NOMO-1 (cell line): ENCODE measurements around the gene CDC42BPB.
A peak's percentile ranks its signal among the peaks of the same experiment; 100 is the strongest.
"Not testable (repeated sequence)": the region's sequence is repeated elsewhere in the genome, so short reads cannot be mapped to it uniquely, and the experiment has no call there.

ENCODE experiments used
- DNase-seq, 2 experiments: peaks; one replicate each; lab custom pipeline; 2025; ENCODE audit not compliant: unreplicated experiment in 2 of 2; lab: John Stamatoyannopoulos, UW

Gene CDC42BPB

GRCh38 chr14:103056322-103057027 lies 874 bp downstream of the CDC42BPB start:
- no peak for DNase-seq

DNA sequence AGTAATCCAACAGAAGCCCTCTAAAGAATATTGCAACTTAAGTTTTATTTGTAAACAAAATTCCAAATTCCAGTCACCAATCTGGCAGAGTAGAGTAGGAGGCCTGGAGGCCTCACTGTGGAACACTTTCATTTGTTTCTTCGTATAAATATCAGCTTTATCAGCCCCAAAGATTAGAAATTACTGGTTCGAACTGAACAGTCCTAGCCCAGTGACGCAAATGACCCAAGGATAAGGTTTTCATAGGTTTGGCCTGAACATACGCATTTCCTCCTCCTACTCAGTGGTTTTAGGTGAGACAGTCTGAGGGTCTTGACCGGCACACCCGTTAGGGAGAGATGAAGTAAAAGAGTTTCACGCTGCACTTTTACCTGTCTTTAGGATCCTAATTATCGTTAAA lies 1.7 kb downstream of the CDC42BPB start:
- DNase-seq: no peak

- DNase-seq: peak; percentile 35 to 72
Measured at GRCh38 chr14:103052407-103052806, 4.9 kb downstream of the CDC42BPB start.

- no peak for DNase-seq
Measured at GRCh38 chr14:103050935-103051334, 6.4 kb downstream of the CDC42BPB start.

DNA sequence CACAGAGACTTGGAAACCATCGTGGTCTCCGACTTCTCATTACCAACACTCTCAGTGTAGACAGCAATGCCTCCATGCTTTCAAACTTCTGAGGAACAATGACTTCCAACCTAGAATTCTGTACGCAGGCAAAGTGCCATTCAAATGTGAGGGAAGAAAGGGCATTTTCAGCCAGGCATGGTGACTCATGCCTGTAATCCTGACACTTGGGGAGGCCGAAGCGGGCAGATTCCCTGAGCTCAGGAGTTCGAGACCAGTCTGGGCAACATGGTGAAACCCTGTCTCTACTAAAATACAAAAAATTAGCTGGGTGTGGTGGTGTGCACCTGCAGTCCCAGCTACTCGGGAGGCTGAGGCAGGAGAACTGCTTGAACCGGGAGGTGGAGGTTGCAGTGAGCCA lies 9.9 kb downstream of the CDC42BPB start:
- DNase-seq: not testable (repeated sequence)

GRCh38 chr14:103045371-103045869 lies 11.9 kb downstream of the CDC42BPB start:
- peak in 1 of 2 experiments; percentile 14 for DNase-seq

DNA sequence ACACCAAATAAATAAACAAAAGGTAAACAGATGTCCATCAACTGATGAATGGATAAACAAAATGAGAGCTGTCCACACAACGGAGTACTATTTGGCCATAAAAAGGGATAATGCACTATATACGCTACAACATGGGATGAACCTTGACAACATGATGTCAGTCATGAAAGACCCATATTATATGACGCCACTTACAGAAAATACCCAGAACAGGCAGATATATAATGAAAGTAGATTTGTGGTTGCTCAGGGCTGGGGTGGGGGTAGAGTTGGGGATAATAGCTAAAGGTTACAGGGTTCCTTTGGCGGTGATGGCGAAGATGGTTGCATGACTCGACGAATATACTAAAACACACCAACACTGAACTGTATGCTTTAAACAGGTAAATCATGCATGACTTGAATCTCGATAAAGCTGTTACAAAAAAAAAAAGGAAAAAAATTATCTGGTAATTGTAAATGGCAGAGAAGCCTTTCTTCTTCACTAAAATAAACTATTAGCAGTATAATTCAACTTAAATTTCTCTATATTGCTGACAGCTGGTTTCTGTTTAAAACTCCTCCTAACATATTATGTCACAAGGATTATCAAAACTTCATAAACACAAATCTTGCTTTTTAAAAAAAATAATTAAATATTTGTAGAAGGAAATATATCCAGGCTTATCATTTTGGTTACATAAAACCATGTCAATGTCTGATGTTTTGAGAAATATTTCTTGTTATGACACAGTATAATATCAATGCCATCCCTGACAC lies 13.9 kb downstream of the CDC42BPB start:
- no peak for DNase-seq

DNA sequence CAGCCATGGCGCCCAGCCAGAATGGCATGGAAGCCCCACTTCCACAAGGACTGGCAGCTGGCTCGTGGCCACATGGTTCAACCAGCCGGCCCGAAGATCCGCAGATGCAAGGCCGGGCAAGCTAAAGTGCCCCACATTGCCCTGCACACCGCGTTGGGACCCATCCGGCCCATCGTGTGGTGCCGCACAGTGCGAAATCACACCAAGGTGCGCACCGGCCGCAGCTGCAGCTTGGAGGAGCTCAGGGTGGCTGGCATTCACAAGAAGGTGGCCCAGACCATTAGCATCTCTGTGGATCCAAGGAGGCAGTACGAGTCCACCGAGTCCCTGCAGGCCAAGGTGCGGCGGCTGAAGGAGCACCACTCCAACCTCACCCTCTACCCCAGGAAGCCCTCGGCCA lies 15.9 kb downstream of the CDC42BPB start:
- DNase-seq: no peak

GRCh38 chr14:103033681-103034096 lies 23.7 kb downstream of the CDC42BPB start:
- no peak for DNase-seq

DNA sequence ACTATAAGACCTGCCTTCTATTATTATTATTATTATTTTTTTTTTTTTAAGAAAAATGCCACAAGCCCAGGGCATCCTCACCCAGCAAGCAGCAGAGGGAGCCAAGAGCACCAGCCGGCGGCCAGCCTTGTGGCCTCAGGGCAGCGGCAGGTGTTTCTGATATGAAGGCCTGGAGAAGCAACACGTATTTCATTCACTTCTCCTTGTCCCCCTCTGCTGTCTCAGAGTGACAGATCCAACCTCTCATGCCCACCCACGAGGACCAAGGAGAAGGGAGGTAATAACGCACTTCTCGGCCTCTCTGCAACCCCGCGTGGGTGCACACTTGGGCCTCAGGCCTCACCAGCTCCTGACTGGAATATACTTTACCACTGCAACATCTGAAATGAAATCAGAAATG lies 25.4 kb downstream of the CDC42BPB start:
- DNase-seq: no peak

GRCh38 chr14:103031566-103031911 lies 25.8 kb downstream of the CDC42BPB start:
- no peak for DNase-seq

- no peak for DNase-seq
Measured at GRCh38 chr14:103030741-103031565, 26.4 kb downstream of the CDC42BPB start.

DNA sequence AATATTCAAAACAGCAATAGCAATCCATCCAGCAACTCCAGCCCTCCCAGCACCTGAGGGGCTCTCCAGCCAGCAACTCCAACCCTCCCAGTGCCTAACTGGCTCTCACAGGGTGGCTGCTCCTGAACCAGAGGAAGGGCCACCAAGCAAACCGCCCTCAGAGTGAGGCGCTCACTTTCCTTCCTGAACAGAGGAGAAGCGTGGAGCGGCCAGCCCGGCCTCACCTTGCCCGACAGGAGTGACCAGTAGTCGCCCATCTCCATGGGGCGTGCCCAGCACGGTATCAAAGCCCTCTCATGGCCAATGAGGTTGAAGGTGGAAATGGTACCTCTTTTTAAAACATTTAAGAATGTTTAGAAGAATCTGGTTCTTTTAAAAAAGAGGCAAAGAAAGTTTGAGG lies 27.4 kb downstream of the CDC42BPB start:
- no peak for DNase-seq

- no peak for DNase-seq
Measured at GRCh38 chr14:103028772-103029171, 28.6 kb downstream of the CDC42BPB start.

DNA sequence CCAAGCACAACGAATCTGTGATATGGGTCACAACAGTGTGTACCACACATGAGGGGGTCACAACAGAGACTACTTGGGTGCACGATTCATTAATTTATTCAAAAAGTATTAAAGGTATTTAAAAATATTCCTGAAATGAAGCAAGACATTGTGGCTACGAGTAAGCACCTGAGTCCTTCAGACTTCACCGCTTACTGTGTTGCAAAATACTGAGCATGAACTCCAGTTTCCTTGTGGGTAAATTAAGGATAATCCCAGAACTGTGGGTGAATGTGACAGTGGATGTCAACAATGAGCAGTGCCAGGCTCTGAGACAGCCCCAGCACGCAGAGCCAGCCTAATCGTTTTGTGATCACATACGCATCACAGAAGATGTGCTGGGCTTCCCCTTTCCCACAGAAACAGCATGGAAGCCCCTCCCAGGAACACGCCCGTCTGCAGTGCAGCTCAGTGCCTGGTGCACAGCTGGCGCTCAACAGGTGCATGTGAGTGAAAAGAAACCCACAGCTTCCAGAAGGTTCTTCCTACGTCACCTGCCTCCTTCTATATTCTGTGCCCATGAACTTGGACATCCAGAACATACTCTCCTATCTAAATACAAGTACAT lies 29.1 kb downstream of the CDC42BPB start:
- no peak for DNase-seq

- no peak for DNase-seq
Measured at GRCh38 chr14:103027451-103027850, 29.9 kb downstream of the CDC42BPB start.

- no peak for DNase-seq
Measured at GRCh38 chr14:103026988-103027387, 30.4 kb downstream of the CDC42BPB start.

GRCh38 chr14:103026196-103026595 lies 31.2 kb downstream of the CDC42BPB start:
- not testable (repeated sequence) for DNase-seq

DNA sequence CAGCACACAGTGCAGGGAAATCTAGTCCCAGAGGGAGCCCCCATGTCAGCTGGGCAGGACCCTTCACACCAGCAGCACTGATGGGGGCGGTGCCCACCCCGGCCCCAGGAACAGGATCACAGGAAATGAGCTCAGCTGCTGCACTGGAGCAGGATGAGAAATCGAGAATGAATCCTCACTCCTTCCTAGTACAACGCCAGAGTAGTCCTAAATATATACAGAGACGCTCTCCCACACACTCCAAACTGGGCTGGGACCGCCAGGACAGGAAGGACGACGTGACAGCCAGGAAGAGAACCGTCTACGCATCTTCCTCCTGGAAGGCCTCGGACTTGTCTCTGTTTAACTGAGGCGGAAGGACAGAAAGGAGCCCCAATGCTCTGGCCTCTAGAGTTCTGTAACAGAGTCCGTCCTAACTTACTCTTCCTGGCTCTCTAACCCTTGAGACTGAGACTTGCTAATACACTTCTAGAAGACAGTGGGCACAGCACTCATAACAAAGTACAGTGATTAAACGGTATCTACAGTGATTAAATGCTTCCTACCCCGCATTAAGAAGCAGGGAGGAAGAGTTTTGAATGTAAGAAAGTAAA lies 33.4 kb downstream of the CDC42BPB start:
- no peak for DNase-seq

DNA sequence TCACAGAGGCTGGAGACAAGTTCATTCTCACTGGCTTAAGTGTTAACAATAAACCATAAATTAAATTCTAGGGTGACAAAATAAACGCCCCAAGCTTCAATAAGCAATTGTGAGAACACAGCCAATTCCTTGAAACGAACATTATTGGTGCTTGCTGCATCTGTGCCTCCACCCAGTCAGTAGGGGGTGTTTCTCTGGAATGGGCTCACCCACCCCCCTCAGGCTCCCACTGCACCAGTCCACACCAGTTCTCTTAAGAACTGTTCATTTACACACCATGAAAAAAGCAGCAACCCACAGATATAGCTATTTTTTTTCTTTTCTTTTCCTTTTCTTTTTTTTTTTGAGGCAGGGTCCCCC lies 34.7 kb downstream of the CDC42BPB start:
- DNase-seq: no peak
